H1 (cell line): ENCODE results near the gene HDLBP. TPM values are rescaled to one million over a fixed set of nuclear protein-coding genes. Genes with fewer than 3 reads are reported as not detected.

Source experiments
- CTCF ChIA-PET: fragments of 300-600 bp; sonication (Branson Sonifier 250); formaldehyde crosslinking; loops from one replicate; lab custom pipeline; 2021; ENCODE audit not compliant: partially characterized antibody; lab: Charles Lee
- POLR2A ChIA-PET: fragments of 300-600 bp; sonication (Branson Sonifier 250); formaldehyde crosslinking; loops from one replicate; lab custom pipeline; 2021; ENCODE audit warnings: inconsistent platforms; ENCODE audit not compliant: partially characterized antibody; lab: Charles Lee
- DNase-seq, 2 experiments: peaks; one replicate each; pipeline versions ENCODE4 v3.0.0 to v3.0.0-alpha.2; 2010 to 2022; ENCODE audit warnings: low spot score in 2 of 2, low read depth in 1 of 2, mixed read lengths in 1 of 2
- FAIRE-seq: peaks from 2 replicates; lab custom pipeline; 2011; peaks lifted over from hg19 to GRCh38; lab: Jason Lieb, UNC
- H2AFZ ChIP-seq: 2 replicates; pipeline ENCODE4 v1.8.1; 2012; ENCODE audit warnings: low read length, inconsistent platforms
- H2AK5ac ChIP-seq: 2 replicates; pipeline ENCODE4 v1.6.1; 2013; ENCODE audit warnings: low read depth, low read length
- H2BK120ac ChIP-seq: replicated peaks from 2 replicates; pipeline ENCODE3; 2013; ENCODE audit warnings: low read depth, low read length, inconsistent platforms
- H2BK12ac ChIP-seq: 2 replicates; pipeline ENCODE4 v1.6.1; 2013; ENCODE audit warnings: low read depth, low read length
- H2BK15ac ChIP-seq: 2 replicates; pipeline ENCODE4 v1.6.1; 2013; ENCODE audit warnings: low read length
- H2BK20ac ChIP-seq: 2 replicates; pipeline ENCODE4 v1.6.1; 2013; ENCODE audit warnings: low read length
- H2BK5ac ChIP-seq: 2 replicates; pipeline ENCODE4 v1.6.1; 2013; ENCODE audit warnings: low read depth, low read length
- H3K14ac ChIP-seq: 2 replicates; pipeline ENCODE4 v1.6.1; 2013; ENCODE audit warnings: inconsistent platforms; ENCODE audit not compliant: insufficient read length
- H3K18ac ChIP-seq: 2 replicates; pipeline ENCODE4 v1.6.1; 2013; ENCODE audit warnings: low read length; ENCODE audit errors: extremely low read depth
- H3K23ac ChIP-seq: 2 replicates; pipeline ENCODE4 v1.6.1; 2013; ENCODE audit warnings: inconsistent platforms; ENCODE audit not compliant: insufficient read length
- H3K23me2 ChIP-seq: 2 replicates; pipeline ENCODE4 v1.6.1; 2013; ENCODE audit warnings: low read depth, low read length
- H3K27ac ChIP-seq: 2 replicates; pipeline ENCODE4 v1.6.1; 2011; ENCODE audit warnings: low read depth, low read length, inconsistent platforms
- H3K27me3 ChIP-seq, 4 experiments: replicated peaks in 1 of 4; 1 replicate in 1 of 4; 2 replicates in 3 of 4; pipeline versions ENCODE4 v1.6.1 to v1.8.1; 2011 to 2013; ENCODE audit warnings: low read length in 3 of 4, mild to moderate bottlenecking in 3 of 4, inconsistent platforms in 2 of 4, mixed read lengths in 2 of 4, moderate library complexity in 1 of 4; ENCODE audit not compliant: control insufficient read depth in 3 of 4, insufficient read depth in 3 of 4; ENCODE audit errors: extremely low read depth in 1 of 4
- H3K36me3 ChIP-seq, 4 experiments: 2 replicates each; pipeline versions ENCODE4 v1.6.1 to v1.8.1; 2011 to 2013; ENCODE audit warnings: mild to moderate bottlenecking in 4 of 4, low read length in 3 of 4, moderate library complexity in 2 of 4, control low read depth in 1 of 4, inconsistent platforms in 1 of 4; ENCODE audit not compliant: insufficient read depth in 4 of 4, control insufficient read depth in 2 of 4
- H3K4ac ChIP-seq: replicated peaks from 2 replicates; pipeline ENCODE3; 2013; ENCODE audit warnings: low read length, low read depth, mixed read lengths, inconsistent platforms; ENCODE audit not compliant: insufficient read length
- H3K4me1 ChIP-seq, 4 experiments: replicated peaks in 1 of 4; 1 replicate in 1 of 4; 2 replicates in 3 of 4; pipeline versions ENCODE4 v1.6.1 to v1.8.1; 2011 to 2013; ENCODE audit warnings: low read length in 3 of 4, inconsistent platforms in 2 of 4, mixed read lengths in 1 of 4; ENCODE audit not compliant: insufficient read depth in 4 of 4, control insufficient read depth in 3 of 4
- H3K4me2 ChIP-seq, 2 experiments: 2 replicates each; pipeline versions ENCODE4 v1.6.1 to v1.8.1; 2011 to 2013; ENCODE audit warnings: low read depth in 2 of 2, low read length in 2 of 2, control low read depth in 1 of 2, inconsistent platforms in 1 of 2, mild to moderate bottlenecking in 1 of 2; ENCODE audit not compliant: insufficient read depth in 1 of 2
- H3K4me3 ChIP-seq, 4 experiments: fragments of 200-600, 300-600 bp in 1 of 4; sonication (generic), shearing (Covaris generic), sonication (Bioruptor Twin) in 1 of 4; 2 replicates each; pipeline versions ENCODE4 v1.5.1 to v1.8.1; 2011 to 2016; ENCODE audit warnings: low read length in 4 of 4, low read depth in 3 of 4, control low read depth in 2 of 4, inconsistent platforms in 2 of 4, mild to moderate bottlenecking in 2 of 4, mixed read lengths in 1 of 4, moderate library complexity in 1 of 4; ENCODE audit not compliant: insufficient read depth in 2 of 4; ENCODE audit errors: extremely low read depth in 1 of 4
- H3K56ac ChIP-seq: replicated peaks from 2 replicates; pipeline ENCODE3; 2013; ENCODE audit warnings: low read depth, mild to moderate bottlenecking, mixed read lengths, low read length, inconsistent platforms; ENCODE audit not compliant: insufficient read length
- H3K79me1 ChIP-seq: 2 replicates; pipeline ENCODE4 v1.6.1; 2013; ENCODE audit warnings: low read depth, low read length, control low read depth
- H3K79me2 ChIP-seq, 2 experiments: 2 replicates each; pipeline versions ENCODE4 v1.6.1 to v1.8.1; 2012 to 2013; ENCODE audit warnings: low read length in 2 of 2, mild to moderate bottlenecking in 2 of 2, inconsistent platforms in 1 of 2; ENCODE audit not compliant: insufficient read depth in 2 of 2, control insufficient read depth in 1 of 2
- H3K9ac ChIP-seq, 4 experiments: replicated peaks in 1 of 4; 1 replicate in 1 of 4; 2 replicates in 3 of 4; pipeline versions ENCODE4 v1.6.1 to v1.8.1; 2011 to 2013; ENCODE audit warnings: low read depth in 3 of 4, low read length in 3 of 4, control low read depth in 2 of 4, mild to moderate bottlenecking in 2 of 4, moderate library complexity in 2 of 4, inconsistent platforms in 1 of 4; ENCODE audit errors: extremely low read depth in 1 of 4
- H3K9me3 ChIP-seq, 2 experiments: 2 replicates each; pipeline versions ENCODE4 v1.6.1 to v1.8.1; 2012 to 2013; ENCODE audit warnings: mild to moderate bottlenecking in 2 of 2, moderate library complexity in 2 of 2, control low read depth in 1 of 2, inconsistent platforms in 1 of 2, low read depth in 1 of 2, low read length in 1 of 2, mixed read lengths in 1 of 2; ENCODE audit not compliant: insufficient read depth in 2 of 2
- H4K20me1 ChIP-seq, 2 experiments: replicated peaks in 1 of 2; 2 replicates each; pipeline versions ENCODE3 to v1.8.1; 2011 to 2013; ENCODE audit warnings: inconsistent platforms in 2 of 2, low read length in 2 of 2, mild to moderate bottlenecking in 1 of 2; ENCODE audit not compliant: insufficient read depth in 2 of 2, control insufficient read depth in 1 of 2
- H4K5ac ChIP-seq: 2 replicates; pipeline ENCODE4 v1.6.1; 2013; ENCODE audit warnings: low read length, low read depth, mixed read lengths, inconsistent platforms; ENCODE audit not compliant: insufficient read length
- H4K8ac ChIP-seq: 2 replicates; pipeline ENCODE4 v1.8.0; 2013; ENCODE audit warnings: mild to moderate bottlenecking, moderate library complexity, low read length, inconsistent platforms; ENCODE audit not compliant: insufficient read depth; ENCODE audit errors: extremely low read depth
- H4K91ac ChIP-seq: replicated peaks from 2 replicates; pipeline ENCODE3; 2013; ENCODE audit warnings: low read length, mixed read lengths, inconsistent platforms; ENCODE audit not compliant: insufficient read length
- JUND ChIP-seq: IDR thresholded peaks from 2 replicates; pipeline ENCODE4 v1.6.1; 2011; ENCODE audit warnings: mild to moderate bottlenecking, improper control_type of control experiment, low read length
- KDM1A ChIP-seq: fragments of 200-600, 300-600 bp; sonication (generic); IDR thresholded peaks from 2 replicates; pipeline ENCODE4 v1.7.1; 2016; ENCODE audit warnings: mild to moderate bottlenecking, low read length, borderline replicate concordance
- RFX5 ChIP-seq: IDR thresholded peaks from 2 replicates; pipeline ENCODE4 v1.6.1; 2011; ENCODE audit warnings: low read depth, low read length, improper control_type of control experiment, borderline replicate concordance
- SAP30 ChIP-seq: fragments of 300-600 bp; sonication (generic); IDR thresholded peaks from 2 replicates; pipeline ENCODE4 v1.7.1; 2012; ENCODE audit warnings: low read length, moderate library complexity, mild to moderate bottlenecking, inconsistent platforms; ENCODE audit not compliant: insufficient read depth, insufficient replicate concordance
- WGBS, 2 experiments: shearing (Covaris generic) in 1 of 2; methylation state at CpG; one replicate each; pipeline versions ENCODE4 v1.1.6 to v1.1.7; 2013 to 2015; ENCODE audit warnings: low lambda C conversion rate in 2 of 2, mixed read lengths in 2 of 2, inconsistent platforms in 1 of 2, low coverage in 1 of 2, missing lambda C conversion rate in 1 of 2; ENCODE audit not compliant: insufficient replicate concordance in 2 of 2, insufficient coverage in 1 of 2, insufficient read length in 1 of 2; ENCODE audit errors: extremely low coverage in 1 of 2, missing lambda C conversion rate in 1 of 2; 5-methylcytosine and 5-hydroxymethylcytosine counted together
- polyA plus RNA-seq, 7 experiments: library from polyadenylated mRNA; depleted of rRNA in 3 of 7; stranded (reverse) in 5 of 7; unstranded in 2 of 7; fragments of >200 nt in 5 of 7; fragments of 200-250 nt in 2 of 7; gene quantifications; 1 replicate in 5 of 7; 2 replicates in 1 of 7; 4 replicates in 1 of 7; pipeline versions ENCODE4 v1.2.1 to v1.2.3, GENCODE V29; 2011 to 2013; ENCODE audit warnings: missing spikeins in 2 of 7, mixed read lengths in 2 of 7
- total RNA-seq: library from RNA; stranded (reverse); fragmentation: NEBNext Ultra II Directional; extraction: Animal tissue kit (Norgen Biotek cat#: 25700); gene quantifications from 2 replicates; pipeline ENCODE4 v1.2.1, GENCODE V29; 2021

The HDLBP gene
- total and polyA plus RNA-seq, 2 of the 8 experiments (the other 6 are each of a cell fraction or from before 2014, with no cell fraction given), result 185 to 360 TPM

- Histone ChIP-seq H2BK20ac (no peak overlapping the region), H3K56ac (no peak overlapping the region), H3K18ac (no peak overlapping the region), H3K14ac (no peak overlapping the region), H4K91ac (no peak overlapping the region), H4K20me1 (peaks cover 10 to 19% of the 10 kb centered on the region in 2 experiments), H2BK12ac (no peak overlapping the region), H3K4me3 (no peak overlapping the region), H3K36me3 (peaks cover 42 to 97% (median 83%) of the 10 kb centered on the region in 4 experiments), H3K79me1 (no peaks in the 10 kb centered on the region; the same call in 1 of the 2 replicates), H3K4ac (no peak overlapping the region), H3K4me2 (no peak overlapping the region), H3K9ac (no peak overlapping the region), H2BK5ac (no peak overlapping the region), H3K23me2 (no peaks in the 10 kb centered on the region), H3K4me1 (no peaks in the 10 kb centered on the region), H2BK120ac (no peak overlapping the region), H3K23ac (no peak overlapping the region), H4K8ac (no peak overlapping the region), H2AFZ (no peak overlapping the region), H3K9me3 (no peaks in the 10 kb centered on the region), H3K27me3 (no peaks in the 10 kb centered on the region), H2AK5ac (no peak overlapping the region), H3K27ac (no peak overlapping the region), H3K79me2 (no peaks in the 10 kb centered on the region), H2BK15ac (no peak overlapping the region), H4K5ac (no peak overlapping the region)
- POLR2A ChIA-PET, result interaction anchor here (1.0 kb wide), 1 partner anchor 14 kb away, joined by 3 read pairs; no protein-coding TSS in a partner anchor
- CTCF ChIA-PET, result no interaction called here
- DNase-seq (no peak), FAIRE-seq (no peak)
- WGBS, 2 experiments, result 90% methylated on average over 28 of the region's 28 CpGs; no CpG with 5 or more reads in 1 of the 2 experiments
- TF ChIP-seq SAP30, result no peak
- TF ChIP-seq RFX5, result no peak
- TF ChIP-seq KDM1A, result no peak
- TF ChIP-seq JUND, result no peak
Measured at GRCh38 chr2:241239552-241240202, 75.8 kb downstream of the HDLBP start.
